ENCODE measurements around the gene BTBD9.

BTBD9 gene

DNA sequence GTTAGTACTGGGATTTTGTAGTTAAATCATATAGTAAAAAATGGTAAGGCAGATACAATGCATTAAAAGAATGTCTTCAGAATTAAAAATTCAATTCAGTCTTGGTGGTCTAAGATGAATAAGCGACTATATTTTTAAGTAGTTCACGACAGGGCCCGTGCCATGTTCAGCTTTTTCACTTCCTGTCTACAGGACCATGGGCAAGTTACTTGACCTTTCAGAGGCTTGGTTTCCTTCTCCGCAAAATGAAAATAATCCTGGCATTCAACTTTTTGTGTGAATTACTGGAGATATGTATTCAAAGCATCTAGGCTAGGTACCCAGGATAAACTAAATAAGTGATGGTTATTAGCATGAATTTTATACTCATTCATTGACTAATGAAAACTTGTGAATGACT is 216.0 kb downstream of the BTBD9 start:
- DNase-seq, result no peak

DNA sequence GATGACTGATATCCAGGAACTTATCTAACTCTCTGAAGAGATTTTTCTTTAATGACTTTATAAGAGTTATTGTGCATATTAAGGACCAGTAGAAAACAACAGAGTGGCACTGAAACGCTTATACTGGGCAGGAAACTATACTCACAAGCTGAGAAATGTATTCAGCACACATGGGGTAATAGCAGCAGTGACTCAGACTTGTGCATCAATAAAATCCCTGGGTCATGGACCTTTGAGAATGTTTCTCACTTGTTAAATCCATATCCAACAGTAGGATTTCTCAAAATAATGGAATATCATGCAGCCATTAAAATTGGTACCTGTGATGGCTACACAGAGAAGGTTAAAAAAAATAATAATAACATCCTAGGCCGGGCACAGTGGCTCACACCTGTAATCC is 219.5 kb downstream of the BTBD9 start:
- no peak for DNase-seq

DNA sequence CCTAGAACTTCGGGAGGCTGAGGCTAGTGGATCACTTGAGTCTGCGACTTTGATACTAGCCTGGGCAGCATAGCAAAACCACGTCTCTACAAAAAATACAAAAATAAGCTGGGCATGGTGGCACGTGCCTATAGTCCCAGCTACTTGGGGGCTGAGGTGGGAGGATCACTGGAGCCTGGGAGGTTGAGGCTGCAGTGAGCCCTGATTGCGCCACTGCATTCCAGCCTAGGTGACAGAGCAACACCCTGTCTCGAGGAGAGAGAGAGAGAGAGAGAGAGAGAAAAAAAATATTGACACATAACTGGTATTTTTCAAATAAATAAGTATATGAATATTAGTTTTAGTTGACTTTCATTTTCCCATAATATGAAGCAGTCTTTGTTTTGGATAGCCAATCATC is 222.2 kb downstream of the BTBD9 start:
- no peak for DNase-seq

DNA sequence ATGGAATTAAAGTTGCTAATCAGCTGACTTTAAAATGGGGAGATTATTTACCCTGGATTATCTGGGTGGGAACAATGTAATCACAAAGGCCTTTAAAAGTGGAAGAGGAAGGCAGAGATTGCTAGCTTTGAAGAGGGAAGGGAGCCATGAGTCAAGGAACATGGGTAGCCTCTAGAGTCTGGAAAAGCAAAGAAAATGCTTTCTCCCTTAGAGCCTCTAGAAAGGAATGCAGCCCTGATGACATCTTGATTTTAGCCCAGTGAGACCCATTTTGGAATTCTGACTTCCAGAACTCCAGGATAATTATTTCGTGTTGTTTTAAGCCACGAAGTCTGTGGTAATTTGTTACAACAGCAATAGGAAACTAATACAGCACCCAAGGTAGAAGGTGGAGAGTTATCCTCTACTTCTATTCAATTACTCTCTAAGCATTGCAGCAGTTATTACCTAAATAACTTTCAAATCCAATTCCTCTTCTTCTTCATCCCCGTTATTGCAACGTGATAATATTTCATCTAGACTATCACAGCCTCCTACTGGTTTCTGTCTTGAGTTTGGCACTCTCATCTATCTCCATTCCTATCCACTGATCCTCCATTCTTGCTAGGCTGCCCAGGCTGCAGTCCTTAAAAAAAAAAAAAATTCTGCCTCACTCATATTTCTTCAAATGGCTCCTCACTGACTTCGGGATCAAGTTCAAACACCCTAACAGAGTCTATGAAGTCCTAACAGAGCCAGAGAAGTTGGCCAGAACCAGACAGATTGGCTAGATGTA is 224.3 kb downstream of the BTBD9 start:
- no peak for DNase-seq

DNA sequence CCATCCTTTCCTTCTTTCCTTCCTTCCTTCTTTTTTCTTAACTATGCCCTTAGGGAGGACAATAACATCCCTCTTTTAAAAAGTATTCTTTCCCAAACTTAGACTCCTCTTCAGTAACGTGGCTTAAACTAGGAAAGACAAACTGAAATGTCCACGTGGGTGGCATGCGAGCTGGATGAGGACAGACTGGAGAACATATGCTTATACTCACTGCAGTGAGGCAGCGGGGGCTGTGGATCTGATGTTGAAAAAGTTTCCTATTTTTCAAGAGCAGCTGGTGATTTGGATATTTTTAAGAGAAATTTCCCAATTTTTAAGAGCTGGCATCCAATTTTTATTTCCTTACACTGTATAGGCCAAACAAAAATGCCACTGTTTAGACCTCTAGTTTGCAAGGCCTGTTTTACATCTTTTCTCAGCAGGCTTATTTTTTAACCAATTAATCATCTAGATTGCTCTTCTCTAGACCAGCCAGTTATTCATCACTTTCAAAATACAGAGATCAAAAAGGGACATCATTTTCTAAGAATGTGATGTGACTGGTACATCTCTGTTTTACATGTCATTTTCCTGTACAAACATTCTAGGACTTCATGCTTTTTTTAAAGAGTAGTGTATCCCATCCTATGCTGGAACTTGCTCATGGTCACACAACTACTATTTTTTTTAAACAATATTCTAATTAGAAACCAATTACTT is 226.5 kb downstream of the BTBD9 start:
- DNase-seq, result no peak

DNA sequence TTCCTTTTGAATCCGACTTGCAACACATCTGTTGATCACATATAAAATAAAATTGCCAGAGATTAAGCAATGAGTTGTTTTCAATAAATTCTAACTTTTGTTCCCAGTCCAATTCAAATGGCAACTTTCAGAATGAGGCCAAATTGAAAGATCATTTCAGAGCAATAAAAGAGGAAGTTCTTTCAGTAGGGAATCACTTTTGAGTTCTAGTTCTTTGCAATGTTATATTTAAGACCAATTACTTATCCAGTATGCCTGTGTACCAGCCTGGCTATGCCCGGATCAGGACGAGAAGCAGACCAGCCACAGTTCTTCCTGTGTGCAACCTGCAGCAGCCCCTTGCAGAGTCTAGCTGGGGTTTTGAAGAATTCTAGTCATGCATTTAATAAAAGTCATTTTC is 232.5 kb downstream of the BTBD9 start:
- DNase-seq, result no peak

DNA sequence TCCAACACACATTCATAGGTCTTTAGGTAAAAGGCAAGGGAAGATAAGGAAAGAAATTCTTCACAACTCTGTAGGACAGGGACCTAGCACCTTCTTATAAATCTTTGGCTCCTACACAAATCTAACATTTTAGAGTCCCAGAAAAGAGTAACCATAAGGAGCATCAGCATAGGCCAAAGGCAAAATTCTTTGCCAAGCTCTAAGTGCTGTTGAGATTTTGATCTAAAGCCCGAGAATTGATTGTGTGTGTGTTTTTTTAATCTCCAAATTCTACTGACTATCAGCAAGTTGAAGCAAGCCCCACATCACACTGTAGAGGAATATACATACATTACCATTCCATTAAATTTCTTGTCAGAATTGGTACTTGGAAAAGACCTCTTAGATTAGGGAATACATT is 233.6 kb downstream of the BTBD9 start:
- no peak for DNase-seq

DNA sequence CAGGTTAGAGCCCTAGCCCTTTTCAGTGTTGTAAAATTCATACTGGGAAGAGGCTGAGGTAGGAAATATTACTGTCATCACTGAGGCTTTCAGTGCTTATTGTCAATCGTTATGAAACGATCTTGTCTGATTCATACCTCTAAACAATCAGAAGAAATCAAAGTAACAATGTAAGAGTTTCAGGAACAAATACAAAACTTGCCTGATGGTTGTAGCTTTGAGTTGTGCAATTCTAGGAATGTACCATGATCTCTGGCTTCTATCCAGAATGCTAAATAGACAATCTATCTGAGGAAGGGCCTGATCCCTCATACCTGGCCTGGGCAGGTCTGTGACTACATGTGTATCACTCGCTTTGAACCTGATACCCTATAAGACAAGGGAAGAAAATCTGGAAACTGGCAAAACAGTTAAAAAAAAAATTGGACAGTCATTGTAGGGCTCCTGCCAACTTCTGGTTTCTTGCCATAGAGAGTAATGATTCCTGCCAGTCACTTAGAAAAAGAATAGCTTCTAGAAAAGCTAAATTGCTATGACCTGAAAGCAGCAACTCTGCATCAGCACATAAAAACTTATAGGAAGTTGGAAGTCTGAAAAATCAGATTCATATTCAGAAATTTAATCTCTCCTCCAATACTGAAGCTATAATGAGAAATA is 234.7 kb downstream of the BTBD9 start:
- DNase-seq, result no peak

DNA sequence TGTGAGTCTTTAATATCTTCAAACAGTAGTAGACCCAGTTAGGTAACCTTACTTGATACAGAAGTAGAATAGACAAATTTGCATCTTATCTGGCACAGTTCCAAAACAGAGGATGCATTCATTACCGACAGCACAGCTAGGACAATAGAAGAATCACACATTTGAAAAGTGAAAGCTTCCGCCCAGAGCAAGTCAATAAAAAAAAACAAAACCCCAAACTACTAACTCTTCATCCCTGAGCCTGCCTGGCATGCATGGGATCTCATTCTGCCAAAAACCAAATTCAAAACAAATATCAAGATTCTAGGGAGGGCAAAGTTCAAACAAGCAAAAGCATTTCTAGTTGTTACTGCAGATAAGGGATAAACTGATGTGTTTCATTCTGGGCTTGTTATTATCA is 235.4 kb downstream of the BTBD9 start:
- DNase-seq, result no peak

DNA sequence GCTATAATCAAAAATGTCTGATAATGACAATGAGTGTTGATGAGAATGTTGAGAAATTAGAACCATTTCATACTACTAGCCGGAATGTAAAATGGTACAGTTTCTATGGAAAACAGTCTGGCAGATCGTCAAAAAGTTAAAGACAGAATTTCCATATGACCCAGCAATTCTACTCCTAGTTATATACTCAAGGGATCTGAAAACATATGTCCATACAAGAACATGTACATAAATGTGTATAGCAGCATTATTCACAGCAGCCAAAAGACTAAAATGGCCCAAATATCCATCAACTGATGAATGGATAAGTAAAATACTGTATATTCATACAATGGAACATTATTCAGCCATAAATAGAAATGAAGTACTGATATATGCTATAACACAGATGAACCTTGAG is 236.2 kb downstream of the BTBD9 start:
- DNase-seq, result no peak

DNA sequence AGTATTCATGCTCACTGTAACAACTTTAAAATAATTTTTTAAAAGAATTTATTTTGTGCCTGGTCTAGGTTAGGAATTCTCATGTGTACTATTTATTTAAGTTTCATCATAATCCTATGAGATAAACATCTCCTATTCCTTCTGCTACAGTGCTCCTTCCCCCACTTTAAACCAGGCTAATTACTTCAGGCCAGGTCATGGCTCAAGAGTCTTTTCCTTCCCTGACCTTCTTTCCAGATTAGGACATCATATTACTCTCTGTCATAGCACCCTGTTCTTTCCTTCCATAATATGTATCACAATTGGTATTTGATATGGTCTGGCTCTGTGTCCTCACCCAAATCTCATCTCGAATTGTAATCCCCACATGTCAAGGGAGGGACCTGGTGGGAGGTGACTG is 239.0 kb downstream of the BTBD9 start:
- no peak for DNase-seq

DNA sequence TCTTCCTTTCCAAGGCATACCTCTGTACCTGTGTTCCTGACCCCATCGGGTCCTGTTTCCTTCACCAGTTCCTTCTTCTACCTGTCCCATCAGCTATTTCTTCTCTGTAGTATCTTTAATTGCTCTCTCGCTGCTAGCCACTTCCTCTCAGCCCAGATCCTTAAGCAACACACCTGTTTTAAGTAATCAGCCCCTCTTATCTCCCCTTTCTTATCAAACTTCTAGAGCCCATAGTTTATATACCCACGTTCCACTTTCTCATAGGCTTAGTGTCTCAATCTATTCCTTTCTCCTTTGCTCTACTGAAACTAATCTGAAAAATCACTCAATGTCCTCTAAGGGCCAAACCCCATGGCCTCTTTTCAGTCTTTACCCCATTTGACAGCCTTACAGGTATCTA is 239.6 kb downstream of the BTBD9 start:
- no peak for DNase-seq

DNA sequence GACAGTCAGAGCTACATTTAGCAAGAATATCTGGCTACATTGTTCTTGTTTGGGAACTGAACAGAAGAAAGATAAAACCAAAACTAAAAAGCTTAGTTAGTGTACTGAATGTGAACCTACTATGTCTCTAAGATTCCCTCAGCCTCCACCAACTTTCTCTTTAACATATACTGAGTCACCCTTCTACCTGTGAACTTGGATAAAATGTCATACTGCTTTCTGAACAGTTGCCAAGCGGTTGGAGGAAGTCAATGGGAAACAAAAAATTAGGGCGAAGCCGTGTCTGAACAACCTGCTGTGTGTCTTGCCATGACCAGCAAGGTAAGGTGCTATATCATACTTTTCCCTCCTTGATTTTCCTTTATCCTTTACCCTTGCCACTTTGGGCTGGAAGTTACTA is 243.5 kb downstream of the BTBD9 start:
- no peak for DNase-seq

DNA sequence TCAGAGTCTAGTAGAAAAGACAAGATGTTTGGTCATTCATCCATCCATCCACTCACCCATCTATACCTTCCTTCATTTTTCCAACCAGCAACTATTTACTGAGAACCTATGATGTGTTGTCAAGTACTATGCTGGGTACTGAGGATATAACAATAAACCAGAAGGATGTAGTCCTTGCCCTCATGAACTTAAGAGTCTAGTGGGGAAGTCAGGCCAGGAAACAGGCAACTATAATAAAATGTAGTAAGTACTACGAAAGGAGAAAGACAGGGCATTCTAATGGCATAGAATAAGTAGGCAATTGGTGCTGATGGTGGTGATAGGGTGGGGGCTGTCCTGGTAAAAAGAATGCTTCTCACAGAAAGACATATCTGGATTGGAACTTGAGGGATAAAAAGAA is 245.7 kb downstream of the BTBD9 start:
- no peak for DNase-seq

DNA sequence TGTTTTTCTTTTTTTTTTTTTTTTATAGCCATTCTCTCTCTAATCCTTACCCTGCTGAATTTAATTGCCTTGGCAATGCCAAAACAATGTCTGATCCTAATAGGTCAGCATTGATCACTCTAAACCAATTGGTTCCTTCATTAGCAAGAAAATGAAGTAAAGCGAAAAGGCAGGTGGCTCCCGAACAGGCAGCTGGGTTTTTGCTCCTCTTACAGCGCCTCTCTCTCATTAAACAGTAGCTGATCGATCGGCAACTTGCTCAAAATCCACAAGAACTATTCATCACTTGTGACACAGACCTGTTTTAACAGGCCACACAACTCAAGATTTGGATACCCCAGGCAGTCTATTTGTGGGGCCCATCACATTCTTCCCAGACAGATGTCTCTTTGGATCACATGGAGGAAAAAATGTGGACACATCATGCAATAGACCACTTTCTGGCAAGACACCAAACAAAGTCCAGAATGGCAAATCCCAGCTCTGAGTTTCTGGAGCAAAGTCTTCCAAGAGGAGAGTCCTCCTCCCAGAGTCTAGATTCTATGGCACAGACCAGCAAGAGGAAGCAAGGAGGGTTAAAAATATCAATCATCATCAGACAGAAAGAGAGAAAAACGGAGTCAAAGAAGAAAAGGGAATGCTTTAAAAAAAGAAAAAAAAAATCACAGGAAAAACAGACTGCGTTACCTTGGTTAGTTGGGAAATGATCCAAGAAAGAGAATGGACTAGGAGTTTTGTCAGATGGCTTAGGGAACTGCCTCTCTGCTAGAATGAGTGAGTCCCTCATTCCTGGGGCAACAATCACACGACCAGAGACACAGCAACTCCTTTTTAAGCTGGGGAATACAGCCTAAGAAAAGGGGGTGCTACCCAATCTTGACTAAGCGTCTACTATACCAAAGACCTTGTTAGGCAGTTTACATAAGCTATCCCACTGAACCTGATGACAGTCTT is 247.8 kb downstream of the BTBD9 start:
- DNase-seq, result no peak

DNA sequence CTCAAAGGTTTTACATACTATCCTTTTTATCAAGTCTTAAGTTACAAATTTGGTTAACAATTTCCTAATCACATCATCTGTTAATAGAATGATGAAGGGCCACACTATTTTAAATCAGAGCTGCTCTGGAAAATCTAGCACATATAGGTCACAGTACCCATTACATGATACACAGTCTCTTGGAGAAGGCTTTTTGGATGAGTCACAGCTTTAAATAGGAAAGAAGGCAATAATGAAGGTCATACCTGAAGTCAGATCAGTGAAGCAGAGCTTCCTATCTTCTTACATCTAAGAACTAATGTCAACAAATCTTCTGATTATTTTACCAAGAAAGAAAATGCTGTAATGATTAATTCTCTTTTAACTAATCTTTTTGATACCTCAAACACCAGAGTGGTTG is 248.5 kb downstream of the BTBD9 start:
- no peak for DNase-seq

DNA sequence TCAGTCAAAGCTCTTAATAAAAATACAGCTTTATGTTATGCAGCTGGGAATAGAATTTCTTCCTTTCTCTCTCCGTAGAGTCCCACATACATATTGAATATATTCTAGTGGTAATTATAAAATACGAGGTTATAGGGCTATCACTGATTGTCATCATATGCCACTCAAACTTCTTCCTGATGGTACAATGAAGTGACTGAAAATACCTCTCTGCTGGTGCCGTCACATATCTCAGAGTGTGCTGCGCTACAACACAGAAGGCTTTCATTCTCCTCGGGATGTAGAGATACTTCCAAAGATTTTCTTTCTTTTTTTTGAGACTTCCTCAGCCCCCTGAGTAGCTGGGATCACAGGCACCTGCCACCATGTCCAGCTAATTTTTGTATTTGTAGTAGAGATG is 249.9 kb downstream of the BTBD9 start:
- no peak for DNase-seq

DNA sequence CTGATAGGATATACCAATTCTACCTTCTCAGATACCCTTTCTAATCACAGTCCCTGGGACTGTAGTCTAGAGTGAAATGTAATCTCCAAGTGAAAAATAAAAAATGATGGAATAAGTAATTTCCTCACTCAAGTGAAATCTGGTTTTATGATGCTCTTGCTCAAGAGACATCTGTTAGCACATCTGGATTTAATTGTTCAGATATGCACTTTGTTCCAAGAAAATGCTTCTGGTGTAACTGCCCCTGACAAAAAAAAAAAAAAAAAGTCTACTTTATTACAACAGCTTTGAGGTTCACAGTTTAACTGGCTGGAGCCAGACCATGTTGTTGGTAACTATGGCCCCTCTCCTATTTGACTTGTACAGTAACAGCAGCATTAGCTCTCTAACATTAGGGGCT is 251.8 kb downstream of the BTBD9 start:
- no peak for DNase-seq

DNA sequence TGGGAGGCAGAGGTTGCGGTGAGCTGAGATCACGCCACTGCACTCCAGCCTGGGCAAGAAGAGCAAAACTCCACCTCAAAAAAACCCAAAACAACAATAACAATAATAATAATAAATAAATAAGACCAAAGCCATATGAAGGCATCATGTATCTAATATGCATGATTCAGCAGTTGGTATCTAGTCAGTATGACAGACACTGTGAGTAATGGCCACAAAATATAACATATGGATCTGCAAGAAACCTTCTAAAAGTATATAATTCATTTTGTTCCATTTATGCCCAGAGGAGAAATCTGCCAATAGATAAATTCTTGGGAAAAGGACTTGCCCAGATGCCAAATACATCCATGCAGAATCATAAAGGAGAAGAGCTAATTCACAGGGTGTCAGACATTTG is 252.3 kb downstream of the BTBD9 start:
- DNase-seq, result no peak

DNA sequence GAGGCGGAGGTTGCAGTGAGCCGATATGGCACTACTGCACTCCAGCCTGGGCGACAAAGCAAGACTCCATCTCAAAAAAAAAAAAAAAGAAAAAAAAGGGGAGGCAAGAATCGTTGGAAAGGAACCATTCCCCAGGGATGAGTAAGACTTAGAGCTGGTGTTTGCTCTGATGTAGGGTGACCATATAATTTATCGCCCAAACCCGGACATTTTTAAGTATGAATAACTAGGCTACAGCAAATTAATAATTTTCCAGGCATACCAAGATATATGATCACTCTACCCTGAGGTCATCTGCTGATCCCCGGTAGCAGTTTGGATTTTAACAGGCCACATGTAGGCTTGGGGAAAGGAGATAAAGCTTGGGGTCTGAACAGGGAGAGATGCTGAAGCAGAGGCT is 260.9 kb downstream of the BTBD9 start:
- DNase-seq, result no peak

DNA sequence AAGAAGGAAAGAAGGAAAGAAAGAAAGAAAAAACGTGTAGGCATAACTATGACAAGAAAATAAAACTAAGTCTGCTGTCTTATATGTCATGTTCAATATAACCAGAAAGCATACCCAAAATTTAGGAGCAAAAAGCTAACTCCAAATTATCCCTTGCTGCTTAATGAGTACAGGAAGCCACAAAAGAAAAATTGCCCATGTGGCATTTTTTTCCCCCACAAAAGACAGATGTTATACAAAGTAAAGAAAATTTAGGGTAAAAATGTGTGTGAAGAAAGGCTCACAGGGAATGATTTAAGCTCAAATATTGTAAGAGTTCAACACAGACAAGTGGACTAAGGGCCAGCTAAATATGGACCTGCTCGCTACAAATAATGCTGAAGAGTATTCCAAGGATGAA is 263.8 kb downstream of the BTBD9 start:
- no peak for DNase-seq

DNA sequence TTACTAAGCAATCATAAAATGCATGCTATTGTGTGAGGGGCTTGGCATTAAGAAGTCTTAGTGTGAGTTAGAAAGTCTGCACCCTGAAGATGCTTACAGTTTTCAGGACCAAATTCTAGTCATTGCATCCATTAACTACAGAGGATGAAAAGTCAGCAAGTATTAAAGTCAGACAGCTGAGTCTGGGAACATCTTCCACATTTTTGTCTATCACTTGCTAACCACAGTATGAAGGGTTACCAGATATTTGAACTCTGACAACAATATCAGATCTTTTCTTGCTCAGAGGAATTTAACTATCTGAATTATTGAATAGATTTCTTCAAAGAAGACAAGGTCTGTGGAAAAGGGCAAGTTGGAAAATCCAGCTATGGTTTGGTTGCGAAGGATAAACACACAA is 264.4 kb downstream of the BTBD9 start:
- no peak for DNase-seq

DNA sequence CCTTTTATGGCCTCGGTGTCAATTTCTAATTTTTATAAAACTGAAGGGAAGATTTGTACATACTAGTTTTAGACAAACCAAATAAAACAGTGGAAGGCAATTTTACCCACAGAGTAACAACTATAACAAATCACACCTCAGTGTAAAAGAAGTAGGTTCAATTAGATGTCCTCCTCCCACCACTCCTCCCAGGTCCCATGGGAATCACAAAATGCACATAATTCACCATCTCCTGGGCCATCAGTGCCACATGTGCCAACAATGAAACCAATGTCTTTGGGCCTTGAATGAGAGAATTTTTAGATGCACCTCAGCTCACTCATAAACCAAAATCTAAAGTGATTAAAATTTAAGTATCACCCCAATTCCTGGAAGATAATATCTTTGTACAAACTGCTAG is 267.8 kb downstream of the BTBD9 start:
- no peak for DNase-seq
